Measurements from ENCODE around the gene NDC80.
"Not testable (repeated sequence)": the region's sequence is repeated elsewhere in the genome, so short reads cannot be mapped to it uniquely, and the experiment has no call there.

Gene NDC80

GRCh38 chr18:2635586-2635985 lies 64.2 kb downstream of the NDC80 start:
- DNase-seq, result no peak

GRCh38 chr18:2636126-2636631 lies 64.8 kb downstream of the NDC80 start:
- DNase-seq, result no peak

GRCh38 chr18:2641638-2642037 lies 70.3 kb downstream of the NDC80 start:
- DNase-seq, result no peak

GRCh38 chr18:2642771-2643170 lies 71.4 kb downstream of the NDC80 start:
- no peak for DNase-seq

GRCh38 chr18:2644535-2644934 lies 73.2 kb downstream of the NDC80 start:
- no peak for DNase-seq

GRCh38 chr18:2651981-2652380 lies 80.6 kb downstream of the NDC80 start:
- no peak for DNase-seq

GRCh38 chr18:2653467-2653866 lies 82.1 kb downstream of the NDC80 start:
- DNase-seq, result no peak

- no peak for DNase-seq
Measured at GRCh38 chr18:2654169-2654927, 83.0 kb downstream of the NDC80 start.

GRCh38 chr18:2654928-2655177 lies 83.5 kb downstream of the NDC80 start:
- no peak for DNase-seq

- peak; percentile 19 for DNase-seq
Measured at GRCh38 chr18:2655178-2655953, 84.0 kb downstream of the NDC80 start, which contains the start of gene SMCHD1. SMCHD1 (plus strand) TSS chr18:2655726; CDS start chr18:2656076, 350 bp downstream.

- no peak for DNase-seq
Measured at GRCh38 chr18:2655954-2656236, 84.5 kb downstream of the NDC80 start.

GRCh38 chr18:2656237-2656980 lies 85.1 kb downstream of the NDC80 start:
- peak; percentile 12 for DNase-seq

GRCh38 chr18:2656981-2657512 lies 85.7 kb downstream of the NDC80 start:
- DNase-seq, result no peak

- DNase-seq, result no peak
Measured at GRCh38 chr18:2657788-2658458, 86.6 kb downstream of the NDC80 start.

GRCh38 chr18:2660849-2661248 lies 89.5 kb downstream of the NDC80 start:
- not testable (repeated sequence) for DNase-seq

- not testable (repeated sequence) for DNase-seq
Measured at GRCh38 chr18:2662288-2662687, 90.9 kb downstream of the NDC80 start.

GRCh38 chr18:2662990-2663389 lies 91.6 kb downstream of the NDC80 start:
- no peak for DNase-seq

All from cortex of kidney (tissue), 1 donor.